Suppressor macrophage (primary cell): ENCODE data around the gene CAVIN2.

ENCODE experiments used
- DNase-seq, 4 experiments: peaks; one replicate each; pipeline ENCODE4 v3.0.0-alpha.2; 2020 to 2022

CAVIN2 gene

DNA sequence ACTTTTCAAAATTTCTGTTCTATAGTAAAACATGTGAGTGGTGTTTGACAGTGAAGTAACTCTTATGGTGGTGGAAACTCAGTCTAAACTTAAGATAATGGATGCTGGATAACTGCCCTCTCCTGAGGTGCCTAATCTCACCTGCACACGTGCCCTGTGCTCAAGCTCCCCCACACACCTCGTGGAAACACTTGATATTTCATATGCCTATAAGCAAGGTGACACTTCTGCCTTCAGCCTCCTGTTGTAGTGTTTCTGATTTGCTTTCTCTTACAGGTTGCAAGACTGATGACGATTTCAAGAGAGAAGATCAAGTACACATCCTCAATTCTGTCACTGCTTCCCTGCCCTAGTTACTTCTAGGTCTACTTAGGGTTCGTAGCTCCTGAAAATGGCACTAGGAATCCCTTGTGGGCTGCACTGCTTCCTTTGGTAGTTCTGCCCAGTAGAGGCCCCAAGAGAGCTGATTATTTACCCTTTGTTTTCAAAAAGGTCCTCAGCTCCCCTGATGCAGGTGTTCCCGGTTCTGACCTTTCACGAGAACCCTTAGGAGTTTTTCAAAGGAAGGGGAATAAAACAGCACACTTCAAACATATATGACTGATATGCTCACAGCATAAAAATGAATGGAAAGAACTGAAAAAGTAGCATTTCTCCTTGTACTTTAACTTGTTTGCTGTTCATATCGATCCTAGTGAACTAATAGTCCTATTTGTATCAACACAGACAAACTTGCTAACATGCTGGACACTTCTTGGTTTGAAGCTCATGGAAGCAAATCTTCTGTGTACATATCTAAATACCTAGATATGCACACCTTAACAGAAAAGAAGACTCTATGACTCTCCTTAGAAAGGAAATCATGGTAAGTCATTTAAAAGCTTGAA, 6.7 kb downstream of the CAVIN2 start:
- no peak for DNase-seq

DNA sequence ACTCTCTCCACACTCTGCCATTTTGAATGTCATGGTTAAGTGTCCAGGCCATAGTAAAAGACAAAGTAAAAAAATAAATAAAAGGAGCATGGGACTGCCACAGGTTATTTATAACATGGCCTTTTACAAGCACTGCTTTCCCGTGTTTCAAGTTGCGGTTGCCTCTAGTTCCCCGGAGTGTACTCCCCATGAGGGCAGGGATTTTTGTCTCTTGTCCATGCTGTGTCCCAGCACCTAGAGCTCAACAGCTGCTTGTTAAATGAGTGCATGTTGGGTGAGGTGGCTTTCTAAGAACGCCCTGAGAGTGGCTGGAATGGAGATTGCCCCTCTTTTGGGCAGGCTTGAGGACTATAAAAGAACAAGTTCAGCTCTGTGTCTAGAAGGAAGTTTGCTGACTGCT, 8.4 kb downstream of the CAVIN2 start:
- DNase-seq: no peak

DNA sequence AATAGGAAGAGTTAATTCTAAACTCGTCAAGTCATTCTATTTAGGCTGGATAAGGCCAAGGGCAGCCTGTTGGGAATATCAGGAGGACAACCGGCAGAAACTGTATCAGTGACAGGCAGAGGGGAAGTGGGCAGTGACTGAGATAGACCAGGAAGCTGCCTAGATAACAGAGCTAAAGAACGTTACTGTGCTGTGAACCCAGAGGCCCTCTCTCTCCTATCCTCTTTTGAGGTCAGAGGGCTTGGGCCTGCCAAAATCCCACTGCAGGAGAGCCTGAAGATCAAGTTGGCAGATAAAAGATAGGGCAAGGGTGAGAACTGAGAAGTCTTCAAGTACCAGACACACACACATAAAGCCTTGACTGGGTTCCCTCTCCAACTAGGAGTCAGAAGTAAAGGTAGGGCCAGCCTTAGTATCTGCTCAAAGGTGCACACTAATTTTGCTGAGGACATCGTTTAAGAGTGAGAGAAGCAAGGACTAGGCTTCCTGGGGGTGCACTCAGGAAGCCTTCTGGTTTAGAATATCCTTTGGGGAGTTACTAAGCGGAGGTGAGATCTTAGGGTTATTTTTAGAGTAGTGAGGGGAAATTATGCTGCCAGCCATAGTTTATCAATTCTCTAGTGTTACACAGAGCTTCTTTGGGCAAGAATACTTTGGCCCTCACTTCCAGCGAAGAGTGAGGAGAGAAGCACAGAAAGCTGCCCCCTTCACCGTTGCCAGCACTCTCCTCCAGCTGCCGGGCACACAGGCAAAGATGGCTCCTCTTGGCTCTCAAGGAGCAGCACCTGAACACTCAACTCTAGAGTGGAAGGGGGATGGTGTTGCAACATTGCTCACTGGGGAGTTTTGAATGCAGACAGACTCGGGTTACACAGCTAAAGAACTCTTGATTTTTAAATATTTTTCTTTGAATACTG, 9.8 kb downstream of the CAVIN2 start:
- DNase-seq: peak in 2 of 4 experiments; percentile 10 to 19

DNA sequence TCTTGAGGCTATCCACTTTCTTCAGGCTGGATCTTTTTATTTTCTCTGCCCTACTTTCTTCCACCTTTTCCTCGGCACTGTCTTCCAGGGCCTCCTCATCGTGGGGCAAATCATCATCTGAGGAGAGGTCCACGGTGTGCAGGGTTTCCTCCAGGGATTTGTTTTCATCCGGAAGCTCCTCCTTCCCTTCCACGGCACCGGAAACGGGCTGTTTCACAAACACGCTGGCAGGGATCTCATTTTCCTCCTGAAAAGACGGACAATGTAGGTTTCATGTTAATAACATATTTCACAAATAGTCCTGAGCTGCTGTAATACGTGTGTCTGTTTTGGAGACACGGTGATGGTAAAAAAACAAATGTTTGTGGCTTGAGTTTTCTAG, 10.4 kb downstream of the CAVIN2 start:
- no peak for DNase-seq

DNA sequence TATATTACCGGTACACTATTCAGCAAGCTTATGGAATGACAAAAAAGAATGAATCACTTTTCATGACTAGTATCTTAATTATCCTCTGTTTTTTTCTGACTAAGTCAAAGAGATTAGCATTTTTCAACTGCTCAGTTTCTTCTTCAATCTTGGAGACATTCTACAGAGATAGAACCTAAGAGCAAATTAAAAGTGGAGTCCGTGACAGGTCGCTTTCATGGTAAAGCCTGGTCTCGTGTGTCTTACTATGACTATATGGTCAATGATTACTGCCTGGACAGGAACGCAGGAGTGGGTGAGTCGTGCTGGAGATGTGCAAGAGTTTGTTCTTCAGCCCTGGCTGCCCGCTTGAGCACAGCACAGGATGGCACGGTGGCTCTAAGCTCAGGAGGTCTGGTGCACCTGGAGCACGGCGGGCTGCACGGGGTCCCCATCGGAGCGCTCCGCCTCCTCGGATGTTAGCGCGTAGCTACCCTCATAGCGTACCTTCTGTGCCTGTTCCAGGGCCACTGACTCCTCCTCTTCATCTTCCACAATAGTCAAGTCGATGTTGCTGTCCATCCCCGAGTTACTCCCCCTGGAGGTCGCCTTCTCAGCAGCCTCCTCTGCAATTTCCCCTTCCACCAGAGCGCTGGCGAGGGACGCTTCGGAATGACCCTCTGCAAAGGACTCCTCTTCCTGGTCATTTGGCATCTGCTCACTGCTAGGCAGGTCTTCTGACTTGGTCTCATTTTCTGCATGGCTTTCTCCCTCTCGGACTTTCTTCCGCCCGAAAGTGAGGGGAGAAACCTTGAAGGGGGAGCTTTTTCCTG, 11.1 kb downstream of the CAVIN2 start:
- no peak for DNase-seq

- DNase-seq: no peak
Measured at GRCh38 chr2:191835100-191835499, 11.8 kb downstream of the CAVIN2 start.

DNA sequence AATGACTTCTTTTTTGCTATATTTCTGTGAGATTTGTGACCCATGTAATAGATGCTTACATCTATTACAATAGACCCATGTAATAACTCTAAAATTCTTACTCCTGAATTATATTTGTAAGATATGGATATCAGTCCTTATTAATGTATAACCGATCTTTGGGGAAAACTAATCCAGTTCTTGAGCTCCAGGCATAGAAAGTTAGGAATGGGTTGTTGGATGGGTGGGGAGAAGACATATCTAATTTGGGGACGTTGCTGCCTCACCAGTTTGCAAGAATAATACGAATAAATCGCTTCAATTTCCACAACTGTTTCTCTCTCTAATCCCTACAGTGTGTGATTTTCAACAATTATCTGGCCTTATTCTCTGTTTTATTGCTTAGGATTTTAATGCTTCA, 13.5 kb downstream of the CAVIN2 start:
- DNase-seq: no peak

DNA sequence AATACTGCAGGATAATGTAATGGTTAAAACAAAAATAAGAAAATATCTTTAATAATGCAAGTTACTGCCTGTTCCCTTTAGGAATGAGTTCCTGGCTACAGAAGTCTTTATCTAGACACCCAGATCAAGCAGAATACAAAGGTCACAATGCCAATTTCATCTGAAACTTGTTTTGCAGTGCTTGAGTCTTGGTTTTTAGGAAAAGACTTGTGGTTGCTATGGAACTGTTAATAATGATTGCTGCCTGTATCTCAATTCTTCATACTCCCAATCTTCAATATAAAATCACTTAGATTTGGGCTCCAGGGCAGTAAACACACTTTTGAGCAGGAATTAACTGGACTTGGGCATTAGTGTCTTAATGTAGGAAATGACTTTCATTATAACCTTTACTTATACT, 14.2 kb downstream of the CAVIN2 start:
- DNase-seq: no peak

DNA sequence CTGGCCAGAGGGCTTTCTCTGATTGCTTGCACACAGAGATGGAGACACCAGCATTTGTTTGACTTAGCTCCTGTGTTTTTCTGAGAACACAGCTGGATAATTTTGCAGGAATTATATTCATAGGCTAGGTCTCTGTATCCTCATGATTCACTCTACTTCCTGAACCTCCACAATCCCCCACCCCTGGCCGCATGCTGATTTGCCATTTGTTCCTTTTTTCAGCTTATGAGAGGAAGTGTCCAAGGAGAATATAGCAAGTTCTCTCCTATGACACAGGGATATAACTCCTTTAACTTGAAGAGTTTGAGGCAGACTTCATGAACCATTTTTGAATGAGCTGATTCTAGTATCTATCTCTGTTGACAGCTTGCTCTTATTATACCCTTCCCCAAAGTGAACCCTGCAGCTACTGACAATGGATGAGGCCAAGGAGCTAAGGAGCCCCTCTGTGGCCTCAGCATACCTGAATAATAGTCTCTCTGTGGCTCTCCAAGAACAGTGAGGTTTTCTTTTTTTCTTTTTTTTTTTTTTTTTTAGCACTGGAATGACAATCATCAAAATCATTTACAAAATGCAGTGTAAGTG, 15.4 kb downstream of the CAVIN2 start:
- peak; percentile 59 to 76 (median 65) for DNase-seq

GRCh38 chr2:191824398-191824797, 22.5 kb downstream of the CAVIN2 start:
- DNase-seq: peak in 3 of 4 experiments; percentile 21 to 47 (median 39)

DNA sequence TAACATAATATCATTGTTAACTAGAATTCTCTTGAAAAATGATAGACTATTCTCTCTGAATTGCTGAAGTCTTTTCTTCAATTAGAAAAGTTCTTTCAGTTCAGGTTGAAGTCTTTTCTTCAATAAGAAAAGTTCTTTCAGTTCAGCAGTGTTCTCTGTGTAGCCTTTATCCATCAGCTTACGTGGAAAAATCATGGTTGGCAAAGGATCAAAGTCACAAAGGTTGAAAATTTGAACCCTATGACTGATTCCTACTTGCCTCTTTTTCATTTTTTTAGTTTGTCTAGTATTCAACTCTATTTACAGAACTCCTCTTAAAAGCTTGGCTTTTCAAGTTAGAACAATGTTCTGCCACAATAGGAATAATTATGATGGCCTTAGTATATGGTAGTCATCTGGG, 25.8 kb downstream of the CAVIN2 start:
- DNase-seq: no peak

DNA sequence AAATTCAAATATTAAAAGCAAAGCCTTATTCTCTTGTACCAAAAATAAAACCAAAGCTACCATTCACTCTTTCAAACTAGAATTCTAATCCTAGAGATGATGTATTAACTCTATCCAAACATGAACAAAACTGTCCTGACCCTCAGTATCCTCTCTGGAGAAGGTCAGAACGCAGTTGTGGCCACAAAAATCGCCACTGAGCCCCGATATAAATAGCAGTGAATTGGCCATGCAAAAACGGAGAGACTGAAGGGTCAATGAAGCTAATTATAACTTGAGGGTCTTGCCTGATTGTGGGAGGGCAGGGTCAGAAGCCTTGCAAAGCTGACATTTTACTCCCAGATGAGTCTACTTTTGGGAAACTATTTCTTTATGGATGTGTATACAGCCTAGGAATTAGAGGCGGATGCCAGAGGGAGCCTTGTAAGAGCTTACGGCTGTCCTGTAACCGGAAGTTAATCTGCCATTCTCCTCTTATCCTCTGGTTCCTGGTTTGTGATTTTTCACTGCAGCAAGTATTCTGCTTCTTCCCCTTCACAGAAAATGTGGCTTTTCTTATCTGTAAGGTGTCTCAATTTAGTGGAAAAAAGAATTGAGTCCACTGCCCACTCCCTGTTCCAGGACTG, 28.1 kb downstream of the CAVIN2 start:
- peak; percentile 10 to 46 (median 28) for DNase-seq

- DNase-seq: no peak
Measured at GRCh38 chr2:191818133-191818532, 28.8 kb downstream of the CAVIN2 start.

GRCh38 chr2:191815010-191815409, 31.9 kb downstream of the CAVIN2 start:
- DNase-seq: no peak

- DNase-seq: no peak
Measured at GRCh38 chr2:191813943-191814342, 32.9 kb downstream of the CAVIN2 start.

DNA sequence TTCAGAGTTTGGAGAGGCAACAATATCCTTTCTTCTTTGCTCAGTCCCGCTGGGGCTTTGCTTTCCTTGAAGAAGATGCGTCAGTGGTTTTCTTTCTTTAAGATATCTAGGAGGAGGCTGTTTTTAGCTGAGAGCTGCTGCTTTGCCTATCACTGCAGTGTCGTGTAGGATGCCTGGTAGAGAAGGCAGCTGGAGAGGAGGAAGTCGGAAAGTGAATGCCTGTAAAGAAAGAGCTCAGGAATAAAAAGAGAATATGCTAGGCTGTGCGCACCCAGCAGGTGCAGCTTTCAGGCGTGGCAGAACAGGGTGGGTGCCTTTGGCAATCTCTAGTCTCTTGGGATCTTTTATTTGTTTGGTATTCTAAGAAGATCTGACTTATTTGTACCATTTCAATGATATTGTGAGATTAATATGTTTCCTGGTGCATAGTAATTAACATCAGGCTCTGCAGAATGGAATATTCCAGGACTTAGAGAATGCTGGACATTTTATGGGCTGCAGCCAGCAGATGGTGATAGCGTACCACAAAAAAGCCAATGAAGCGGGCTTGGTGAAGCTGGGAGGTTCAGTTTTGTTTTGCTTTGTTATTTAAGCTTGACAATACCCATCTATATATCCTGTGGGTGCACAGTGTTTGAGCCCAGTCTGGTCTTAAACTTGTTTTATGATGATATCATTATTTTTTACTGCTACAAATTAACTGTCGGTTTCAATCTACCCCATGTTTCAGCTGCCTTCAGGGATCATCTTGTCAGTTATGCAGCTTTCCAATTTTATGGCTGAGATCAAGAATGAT, 34.9 kb downstream of the CAVIN2 start:
- peak; percentile 68 to 83 (median 74) for DNase-seq

DNA sequence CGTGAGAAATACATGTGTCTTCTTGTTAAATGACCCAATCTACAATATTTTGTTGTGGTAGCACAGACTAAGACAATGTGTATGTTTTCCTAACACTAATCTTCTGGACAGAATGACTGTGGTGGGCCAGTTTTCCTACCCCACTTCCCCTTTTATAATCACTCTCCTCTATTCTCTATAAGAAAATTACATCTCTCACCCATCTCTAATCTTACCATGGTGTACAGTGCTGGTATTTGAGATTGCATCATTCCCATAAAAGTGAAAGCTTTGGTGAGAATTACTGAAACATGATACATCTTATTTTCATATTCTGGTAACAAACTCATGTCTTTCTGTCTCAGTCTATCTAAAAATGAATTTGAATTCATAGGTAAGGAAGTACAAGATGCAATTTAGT, 40.5 kb downstream of the CAVIN2 start:
- no peak for DNase-seq

DNA sequence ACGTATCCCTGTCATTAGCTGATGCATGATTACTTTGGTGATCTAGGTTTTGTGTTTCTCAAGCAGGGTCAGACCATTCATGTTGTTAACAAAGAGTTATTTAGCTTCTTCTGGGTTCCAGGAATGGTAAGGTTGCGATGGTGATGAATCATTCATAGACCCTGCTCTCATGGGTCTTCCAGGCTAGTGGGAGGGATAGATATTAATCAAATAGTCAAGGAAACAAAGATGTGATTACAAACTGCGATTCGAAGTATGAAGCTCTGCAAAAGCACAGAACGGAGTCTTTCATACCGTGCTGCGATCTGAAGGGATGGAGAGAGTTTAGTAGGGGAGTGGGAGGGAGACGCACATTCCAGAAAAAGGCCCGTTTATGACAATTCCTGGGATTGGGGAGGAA, 42.1 kb downstream of the CAVIN2 start:
- no peak for DNase-seq

- DNase-seq: no peak
Measured at GRCh38 chr2:191803007-191803406, 43.9 kb downstream of the CAVIN2 start.

DNA sequence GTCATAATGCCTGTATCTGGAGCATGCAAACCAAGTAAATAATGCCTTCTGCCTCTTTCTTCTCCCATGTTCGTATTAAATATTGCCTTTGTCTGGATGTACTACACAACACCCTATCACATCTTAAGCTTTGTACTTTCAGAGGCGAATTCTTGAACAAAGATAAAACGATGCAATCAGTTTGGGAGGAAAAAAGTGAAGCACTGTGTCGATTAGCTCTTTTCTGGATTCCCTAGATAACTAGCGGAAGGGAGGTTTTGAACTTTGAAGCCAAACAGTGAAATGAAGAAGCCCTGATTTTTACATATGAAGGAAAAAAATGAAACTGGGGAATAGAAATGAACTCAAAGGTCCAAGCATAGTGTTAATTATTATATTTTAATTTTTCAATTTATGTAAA, 44.7 kb downstream of the CAVIN2 start:
- DNase-seq: no peak

- DNase-seq: no peak
Measured at GRCh38 chr2:191800874-191801273, 46.0 kb downstream of the CAVIN2 start.
